Measurements from ENCODE around the gene KCNQ1. TPM values are rescaled to one million over a fixed set of nuclear protein-coding genes. Genes with fewer than 3 reads are reported as not detected.

KCNQ1 gene
- total and polyA plus RNA-seq, 2 of the 13 experiments (the other 11 are each of a cell fraction or from before 2014, with no cell fraction given) = 0.02 to 0.08 TPM

DNA sequence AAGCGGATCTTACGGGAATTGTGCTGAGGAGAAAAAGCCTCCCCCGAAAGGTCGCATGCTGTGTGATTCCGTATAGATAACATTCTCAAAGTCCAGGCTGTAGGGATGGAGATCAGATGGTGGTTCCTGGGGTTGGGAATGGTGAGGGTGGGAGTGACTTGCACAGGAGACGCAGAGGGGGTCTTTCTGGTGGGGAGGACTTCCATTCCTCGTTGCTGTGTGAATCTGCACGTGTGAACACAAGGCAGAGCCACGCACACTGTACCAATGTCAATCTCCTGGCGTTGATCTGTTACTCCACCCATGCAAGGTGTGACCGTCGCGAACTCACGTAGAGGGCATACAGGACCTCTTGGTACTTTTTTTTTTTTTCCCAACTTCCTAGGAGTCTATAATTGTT, 313.9 kb downstream of the KCNQ1 start:
- Histone ChIP-seq H3K4me1 (ENCODE audit: insufficient read depth, low read length) (peaks cover 17% of the 10 kb centered on the region), H3K4me2 (ENCODE audit: low read depth, low read length) (no peak overlapping the region), H3K4me3 (replicated peaks in 1 of 3; ENCODE audit: insufficient read depth in 1 of 3, low read depth in 2 of 3, low read length in 3 of 3) (no peak overlapping the region), H3K9ac (ENCODE audit: insufficient read depth, low read depth, low read length) (no peak overlapping the region), H4K20me1 (ENCODE audit: insufficient read depth, low read length) (no peaks in the 10 kb centered on the region), H3K27ac (ENCODE audit: extremely low read length, insufficient read depth, low read length) (no peak overlapping the region), H3K27me3 (ENCODE audit: control insufficient read depth in 1 of 2, insufficient read depth in 2 of 2, low read length in 2 of 2) (peaks cover 9 to 49% of the 10 kb centered on the region in 2 experiments), H3K79me2 (ENCODE audit: insufficient read depth, low read length) (no peaks in the 10 kb centered on the region), H2AFZ (ENCODE audit: low read length) (no peak overlapping the region), H3K36me3 (replicated peaks in 1 of 2; ENCODE audit: control insufficient read depth in 1 of 2, insufficient read depth in 2 of 2, low read length in 2 of 2) (no peaks in the 10 kb centered on the region), H3K9me3 (ENCODE audit: low read length) (peaks cover 11% of the 10 kb centered on the region; the same call in 1 of the 2 replicates)
- FAIRE-seq (no peak), ATAC-seq (no peak), DNase-seq (ENCODE audit: low spot score) (no peak)
- BruUV-seq (replicated peaks) = no TSS peak
- WGBS (ENCODE audit: low lambda C conversion rate) = 70% methylated on average over 13 of the region's 14 CpGs
- intact Hi-C loops (cut with micrococcal nuclease; ENCODE audit: unreplicated experiment) = no loop called here
- in situ Hi-C loops (cut with HindIII; ENCODE audit: extremely low pct_ligation_motif_present, low pct_unique_long_range_greater_than_20kb) = no loop called here
- ChIA-PET POLR2A (no interaction called here), CTCF (ENCODE audit: low intra/inter-chr PET ratio, low total read pairs) (no interaction called here)
- TF ChIP-seq FOXC1 (CRISPR knock-in tag; IDR thresholded peaks at IDR 0.05; ENCODE audit: borderline replicate concordance) = no peak
- TF ChIP-seq, protein P1, sequence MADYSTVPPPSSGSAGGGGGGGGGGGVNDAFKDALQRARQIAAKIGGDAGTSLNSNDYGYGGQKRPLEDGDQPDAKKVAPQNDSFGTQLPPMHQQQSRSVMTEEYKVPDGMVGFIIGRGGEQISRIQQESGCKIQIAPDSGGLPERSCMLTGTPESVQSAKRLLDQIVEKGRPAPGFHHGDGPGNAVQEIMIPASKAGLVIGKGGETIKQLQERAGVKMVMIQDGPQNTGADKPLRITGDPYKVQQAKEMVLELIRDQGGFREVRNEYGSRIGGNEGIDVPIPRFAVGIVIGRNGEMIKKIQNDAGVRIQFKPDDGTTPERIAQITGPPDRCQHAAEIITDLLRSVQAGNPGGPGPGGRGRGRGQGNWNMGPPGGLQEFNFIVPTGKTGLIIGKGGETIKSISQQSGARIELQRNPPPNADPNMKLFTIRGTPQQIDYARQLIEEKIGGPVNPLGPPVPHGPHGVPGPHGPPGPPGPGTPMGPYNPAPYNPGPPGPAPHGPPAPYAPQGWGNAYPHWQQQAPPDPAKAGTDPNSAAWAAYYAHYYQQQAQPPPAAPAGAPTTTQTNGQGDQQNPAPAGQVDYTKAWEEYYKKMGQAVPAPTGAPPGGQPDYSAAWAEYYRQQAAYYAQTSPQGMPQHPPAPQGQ (CRISPR knock-in tag; IDR thresholded peaks at IDR 0.05; ENCODE audit: borderline replicate concordance) = no peak
- no peak for TF ChIP-seq RFX1 (IDR thresholded peaks at IDR 0.05)
- TF ChIP-seq, protein P2, sequence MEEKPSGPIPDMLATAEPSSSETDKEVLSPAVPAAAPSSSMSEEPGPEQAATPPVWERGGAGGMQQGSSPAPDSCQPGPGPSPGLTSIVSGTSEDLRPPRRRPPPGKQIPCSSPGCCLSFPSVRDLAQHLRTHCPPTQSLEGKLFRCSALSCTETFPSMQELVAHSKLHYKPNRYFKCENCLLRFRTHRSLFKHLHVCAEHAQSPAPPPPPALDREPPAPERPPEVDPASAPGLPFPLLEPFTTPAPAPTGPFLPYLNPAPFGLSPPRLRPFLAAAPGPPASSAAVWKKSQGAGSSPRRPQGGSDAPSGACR (CRISPR knock-in tag; IDR thresholded peaks at IDR 0.05) = no peak
- TF ChIP-seq, protein P3, sequence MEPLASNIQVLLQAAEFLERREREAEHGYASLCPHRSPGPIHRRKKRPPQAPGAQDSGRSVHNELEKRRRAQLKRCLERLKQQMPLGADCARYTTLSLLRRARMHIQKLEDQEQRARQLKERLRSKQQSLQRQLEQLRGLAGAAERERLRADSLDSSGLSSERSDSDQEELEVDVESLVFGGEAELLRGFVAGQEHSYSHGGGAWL (CRISPR knock-in tag; IDR thresholded peaks at IDR 0.05) = no peak
- no peak for TF ChIP-seq ZNF121 (CRISPR knock-in tag; IDR thresholded peaks at IDR 0.05)
- TF ChIP-seq, protein P4, sequence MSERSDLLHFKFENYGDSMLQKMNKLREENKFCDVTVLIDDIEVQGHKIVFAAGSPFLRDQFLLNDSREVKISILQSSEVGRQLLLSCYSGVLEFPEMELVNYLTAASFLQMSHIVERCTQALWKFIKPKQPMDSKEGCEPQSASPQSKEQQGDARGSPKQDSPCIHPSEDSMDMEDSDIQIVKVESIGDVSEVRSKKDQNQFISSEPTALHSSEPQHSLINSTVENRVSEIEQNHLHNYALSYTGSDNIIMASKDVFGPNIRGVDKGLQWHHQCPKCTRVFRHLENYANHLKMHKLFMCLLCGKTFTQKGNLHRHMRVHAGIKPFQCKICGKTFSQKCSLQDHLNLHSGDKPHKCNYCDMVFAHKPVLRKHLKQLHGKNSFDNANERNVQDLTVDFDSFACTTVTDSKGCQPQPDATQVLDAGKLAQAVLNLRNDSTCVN (CRISPR knock-in tag; IDR thresholded peaks at IDR 0.05; ENCODE audit: borderline replicate concordance) = no peak
- no peak for TF ChIP-seq ZNF10 (CRISPR knock-in tag; IDR thresholded peaks at IDR 0.05; ENCODE audit: borderline replicate concordance, low read depth)
- TF ChIP-seq ZNF180 (CRISPR knock-in tag; IDR thresholded peaks at IDR 0.05; ENCODE audit: borderline replicate concordance, low read depth) = no peak
- TF ChIP-seq ZNF772 (CRISPR knock-in tag; IDR thresholded peaks at IDR 0.05) = no peak
- no peak for TF ChIP-seq ZNF430 (CRISPR knock-in tag; IDR thresholded peaks at IDR 0.05)
- TF ChIP-seq, protein P5, sequence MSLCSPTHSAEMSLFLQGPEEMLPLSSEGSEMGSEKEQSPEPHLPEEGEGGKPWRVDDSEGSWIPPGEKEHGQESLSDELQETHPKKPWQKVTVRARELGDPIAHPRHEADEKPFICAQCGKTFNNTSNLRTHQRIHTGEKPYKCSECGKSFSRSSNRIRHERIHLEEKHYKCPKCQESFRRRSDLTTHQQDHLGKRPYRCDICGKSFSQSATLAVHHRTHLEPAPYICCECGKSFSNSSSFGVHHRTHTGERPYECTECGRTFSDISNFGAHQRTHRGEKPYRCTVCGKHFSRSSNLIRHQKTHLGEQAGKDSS (CRISPR knock-in tag; IDR thresholded peaks at IDR 0.05; ENCODE audit: borderline replicate concordance, low read depth) = no peak
- no peak for TF ChIP-seq ZNF678 (CRISPR knock-in tag; IDR thresholded peaks at IDR 0.05)
- TF ChIP-seq, protein P6, sequence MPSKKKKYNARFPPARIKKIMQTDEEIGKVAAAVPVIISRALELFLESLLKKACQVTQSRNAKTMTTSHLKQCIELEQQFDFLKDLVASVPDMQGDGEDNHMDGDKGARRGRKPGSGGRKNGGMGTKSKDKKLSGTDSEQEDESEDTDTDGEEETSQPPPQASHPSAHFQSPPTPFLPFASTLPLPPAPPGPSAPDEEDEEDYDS (CRISPR knock-in tag; IDR thresholded peaks at IDR 0.05) = no peak
- no peak for TF ChIP-seq TOE1 (CRISPR knock-in tag; IDR thresholded peaks at IDR 0.05)
- TF ChIP-seq, protein P7, sequence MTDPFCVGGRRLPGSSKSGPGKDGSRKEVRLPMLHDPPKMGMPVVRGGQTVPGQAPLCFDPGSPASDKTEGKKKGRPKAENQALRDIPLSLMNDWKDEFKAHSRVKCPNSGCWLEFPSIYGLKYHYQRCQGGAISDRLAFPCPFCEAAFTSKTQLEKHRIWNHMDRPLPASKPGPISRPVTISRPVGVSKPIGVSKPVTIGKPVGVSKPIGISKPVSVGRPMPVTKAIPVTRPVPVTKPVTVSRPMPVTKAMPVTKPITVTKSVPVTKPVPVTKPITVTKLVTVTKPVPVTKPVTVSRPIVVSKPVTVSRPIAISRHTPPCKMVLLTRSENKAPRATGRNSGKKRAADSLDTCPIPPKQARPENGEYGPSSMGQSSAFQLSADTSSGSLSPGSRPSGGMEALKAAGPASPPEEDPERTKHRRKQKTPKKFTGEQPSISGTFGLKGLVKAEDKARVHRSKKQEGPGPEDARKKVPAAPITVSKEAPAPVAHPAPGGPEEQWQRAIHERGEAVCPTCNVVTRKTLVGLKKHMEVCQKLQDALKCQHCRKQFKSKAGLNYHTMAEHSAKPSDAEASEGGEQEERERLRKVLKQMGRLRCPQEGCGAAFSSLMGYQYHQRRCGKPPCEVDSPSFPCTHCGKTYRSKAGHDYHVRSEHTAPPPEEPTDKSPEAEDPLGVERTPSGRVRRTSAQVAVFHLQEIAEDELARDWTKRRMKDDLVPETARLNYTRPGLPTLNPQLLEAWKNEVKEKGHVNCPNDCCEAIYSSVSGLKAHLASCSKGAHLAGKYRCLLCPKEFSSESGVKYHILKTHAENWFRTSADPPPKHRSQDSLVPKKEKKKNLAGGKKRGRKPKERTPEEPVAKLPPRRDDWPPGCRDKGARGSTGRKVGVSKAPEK (CRISPR knock-in tag; IDR thresholded peaks at IDR 0.05; ENCODE audit: borderline replicate concordance) = no peak
- no peak for TF ChIP-seq ZNF530 (CRISPR knock-in tag; IDR thresholded peaks at IDR 0.05; ENCODE audit: low read depth)

Measured in HepG2 (cell line).